Stimulated activated CD4-positive, alpha-beta T cell treated with anti-CD3 and anti-CD28 coated beads, Interleukin-4, amount 100 ng/mL, for 4 hours (primary cell): ENCODE results near the gene DOCK11.
A peak's percentile ranks its signal among the peaks of the same experiment; 100 is the strongest.
"Not testable (repeated sequence)": the region's sequence is repeated elsewhere in the genome, so short reads cannot be mapped to it uniquely, and the experiment has no call there.

ENCODE experiments used
- DNase-seq, 2 experiments: peaks; one replicate each; pipeline ENCODE4 v3.0.0-alpha.2; 2020

Gene DOCK11

DNA sequence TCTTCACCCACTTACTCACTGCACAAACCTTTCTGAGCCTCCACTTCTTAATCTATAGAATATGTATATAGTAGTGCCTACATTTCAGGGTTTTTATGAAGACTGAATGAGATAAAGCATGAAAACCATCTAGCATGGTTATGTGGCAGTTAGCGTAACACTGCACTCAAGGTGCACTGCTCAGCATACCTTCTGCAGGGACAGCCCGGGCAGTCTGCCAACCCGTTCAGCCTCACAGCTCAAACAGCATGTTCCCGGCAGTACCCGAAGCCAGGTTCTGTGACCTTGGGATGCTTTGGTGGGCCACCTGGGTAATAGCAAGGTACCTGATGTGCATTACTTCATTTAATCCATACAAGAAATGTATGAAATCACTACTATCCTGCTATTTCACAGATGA is 81.4 kb downstream of the DOCK11 start:
- DNase-seq: no peak

- DNase-seq: no peak
Measured at GRCh38 chrX:118579417-118579816, 83.8 kb downstream of the DOCK11 start.

- DNase-seq: not testable (repeated sequence)
Measured at GRCh38 chrX:118582926-118583325, 87.3 kb downstream of the DOCK11 start.

DNA sequence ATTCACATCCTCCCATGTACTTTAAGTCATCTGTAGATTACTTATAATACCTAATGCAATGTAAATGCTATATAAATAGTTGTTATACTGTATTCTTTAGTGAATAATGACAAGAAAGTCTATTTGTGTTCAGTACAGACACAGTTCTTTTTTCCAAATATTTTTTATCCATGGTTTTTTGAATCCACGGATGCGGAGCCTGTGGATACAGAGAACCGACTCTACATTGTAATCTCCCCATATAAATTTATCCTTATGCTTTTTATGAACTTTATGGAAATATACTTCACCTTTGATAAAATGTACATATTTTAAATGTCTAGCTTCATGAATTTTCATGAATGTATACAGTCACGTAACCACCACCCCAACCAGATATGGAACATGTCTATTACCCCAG is 88.2 kb downstream of the DOCK11 start:
- DNase-seq: no peak

- DNase-seq: no peak
Measured at GRCh38 chrX:118585296-118585695, 89.7 kb downstream of the DOCK11 start.

DNA sequence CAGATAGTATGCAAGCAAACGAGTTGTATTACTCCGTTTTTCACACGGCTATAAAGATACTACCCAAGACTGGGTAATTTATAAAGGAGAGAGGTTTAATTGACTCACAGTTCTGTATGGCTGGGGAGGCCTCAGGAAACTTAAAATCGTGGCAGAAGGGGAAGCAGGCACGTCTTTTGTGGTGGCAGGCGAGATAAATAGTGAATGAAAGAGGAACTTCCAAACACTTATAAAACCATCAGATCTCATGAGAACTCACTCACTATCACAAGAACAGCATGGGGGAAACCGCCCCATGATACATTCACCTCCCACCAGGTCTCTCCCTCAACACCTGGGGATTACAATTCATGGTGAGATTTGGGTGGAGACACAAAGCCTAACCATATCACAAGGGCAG is 90.6 kb downstream of the DOCK11 start:
- not testable (repeated sequence) for DNase-seq

DNA sequence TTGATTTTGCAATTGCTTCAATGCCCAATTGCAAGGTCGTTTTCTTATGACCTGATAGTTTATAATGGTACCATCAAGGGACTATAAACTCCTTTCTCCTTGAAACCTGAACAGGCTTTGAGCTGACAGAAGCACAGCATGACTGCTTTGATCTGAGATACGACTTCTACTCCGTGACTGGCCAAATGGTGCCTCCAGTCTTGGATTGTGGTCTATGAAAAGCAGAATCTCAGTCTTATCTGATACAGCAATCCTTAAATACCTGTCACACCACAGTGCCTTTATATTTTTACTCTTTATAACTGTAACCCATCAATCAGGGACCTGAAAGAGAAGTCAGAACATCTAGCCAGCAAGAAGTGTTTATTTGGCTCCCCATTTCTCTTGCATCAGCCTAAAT is 93.1 kb downstream of the DOCK11 start:
- DNase-seq: no peak

DNA sequence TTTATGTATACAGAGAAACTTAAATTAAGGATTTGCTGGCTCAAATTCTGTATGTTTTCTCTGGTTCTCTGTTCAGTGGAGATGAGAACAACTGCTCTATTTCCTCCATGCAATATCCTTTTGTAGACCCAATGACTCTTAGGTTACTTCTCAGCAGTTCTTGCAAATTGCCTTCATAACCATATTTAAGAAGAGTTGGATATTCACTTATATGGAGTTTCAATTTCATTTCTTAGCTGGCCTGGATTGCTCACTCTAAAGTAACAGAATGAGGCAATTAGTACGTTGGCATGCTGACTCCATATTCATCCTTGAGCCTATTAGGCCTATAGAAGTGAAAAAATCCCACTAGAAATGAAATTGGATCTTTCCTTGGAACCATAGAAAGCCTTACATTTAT is 93.6 kb downstream of the DOCK11 start:
- no peak for DNase-seq

- no peak for DNase-seq
Measured at GRCh38 chrX:118593407-118593806, 97.8 kb downstream of the DOCK11 start.

DNA sequence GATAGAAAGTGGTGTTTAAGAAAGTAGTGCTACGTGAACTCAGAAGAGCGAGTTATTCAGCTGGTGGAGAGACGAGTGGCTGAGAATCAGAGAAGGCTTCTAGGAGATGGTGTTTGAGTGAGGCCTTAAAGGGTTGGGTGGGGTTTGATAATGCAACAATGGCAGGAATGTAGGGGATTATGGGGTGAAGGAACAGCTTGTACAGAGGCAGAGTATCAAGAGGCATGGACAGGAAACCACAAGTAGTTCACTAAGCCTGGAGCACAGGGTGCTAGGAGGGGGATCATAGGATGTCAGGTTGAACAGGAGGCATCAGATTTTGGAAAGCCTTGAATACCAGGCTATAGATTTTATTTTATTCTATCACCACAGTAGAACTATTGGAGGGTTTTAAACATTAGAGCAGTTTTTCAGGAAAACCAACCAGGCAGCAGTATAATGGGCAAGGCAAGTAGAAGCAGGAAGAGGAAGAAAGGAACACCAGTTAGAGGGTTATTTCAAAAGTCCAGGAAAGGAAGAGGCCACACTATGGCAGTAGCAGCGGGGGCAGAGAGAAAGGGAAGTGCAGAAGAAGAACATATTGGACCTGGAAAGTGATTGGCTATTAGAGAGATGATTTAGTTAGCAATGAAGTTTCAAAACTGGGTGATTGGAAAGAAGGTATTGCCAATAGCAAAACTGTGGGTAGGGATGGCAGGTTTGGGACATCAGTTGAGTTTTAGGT is 99.2 kb downstream of the DOCK11 start:
- DNase-seq: no peak

- no peak for DNase-seq
Measured at GRCh38 chrX:118595501-118596042, 100.0 kb downstream of the DOCK11 start.

GRCh38 chrX:118596390-118596789 is 100.8 kb downstream of the DOCK11 start:
- DNase-seq: no peak

GRCh38 chrX:118603981-118604380 is 108.4 kb downstream of the DOCK11 start:
- peak; percentile 2 to 10 for DNase-seq

DNA sequence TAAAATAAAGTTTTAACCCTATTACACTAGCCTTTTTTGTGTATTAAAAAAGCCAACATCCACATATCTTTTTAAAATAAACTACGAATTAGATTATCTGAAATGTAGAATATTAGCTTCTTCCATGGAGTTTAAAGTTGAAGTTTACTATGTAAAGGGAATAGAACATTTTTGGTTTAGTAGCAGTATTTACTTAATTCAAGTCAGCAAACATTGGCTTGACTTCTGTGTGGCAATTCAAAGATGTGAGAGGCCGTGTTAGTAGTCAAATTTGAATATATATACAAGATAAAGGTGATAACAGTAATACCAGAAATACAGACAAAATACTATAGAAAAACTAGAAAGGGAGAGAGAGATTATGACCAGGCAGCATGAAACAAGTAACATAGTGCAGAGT is 116.7 kb downstream of the DOCK11 start:
- no peak for DNase-seq

GRCh38 chrX:118614150-118614549 is 118.5 kb downstream of the DOCK11 start:
- DNase-seq: no peak

- no peak for DNase-seq
Measured at GRCh38 chrX:118615141-118615540, 119.5 kb downstream of the DOCK11 start.

DNA sequence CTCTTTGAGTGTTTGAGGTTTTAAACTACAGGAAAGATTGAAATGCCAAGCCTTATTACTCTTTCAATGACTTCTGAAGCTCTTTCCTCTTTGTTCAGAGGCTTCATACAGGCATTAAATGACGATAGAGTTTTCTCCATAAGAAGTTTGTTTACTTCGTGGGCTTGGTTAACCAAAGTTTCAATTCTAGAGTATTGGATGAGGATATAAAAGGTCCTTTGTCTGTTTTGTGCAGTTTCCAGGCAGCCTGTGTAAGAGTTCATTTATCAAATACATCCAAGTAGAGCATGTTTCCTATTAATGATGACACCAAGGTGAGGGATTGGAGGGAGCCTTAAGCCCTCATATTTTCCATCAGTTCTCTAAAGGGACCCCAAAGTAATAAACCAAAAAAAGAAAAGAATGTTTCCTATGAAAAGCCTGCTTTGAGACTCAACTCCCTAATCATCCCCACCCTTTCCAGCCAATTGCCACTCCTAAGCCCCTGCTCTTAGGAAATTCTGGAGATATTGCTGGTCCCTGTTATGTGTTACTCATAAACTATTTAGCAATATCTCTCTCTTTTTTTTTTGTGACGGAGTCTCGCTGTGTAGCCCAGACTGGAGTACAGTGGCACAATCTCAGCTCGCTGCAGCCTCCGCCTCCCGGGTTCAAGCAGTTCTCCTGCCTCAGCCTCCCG is 125.6 kb downstream of the DOCK11 start:
- DNase-seq: no peak

DNA sequence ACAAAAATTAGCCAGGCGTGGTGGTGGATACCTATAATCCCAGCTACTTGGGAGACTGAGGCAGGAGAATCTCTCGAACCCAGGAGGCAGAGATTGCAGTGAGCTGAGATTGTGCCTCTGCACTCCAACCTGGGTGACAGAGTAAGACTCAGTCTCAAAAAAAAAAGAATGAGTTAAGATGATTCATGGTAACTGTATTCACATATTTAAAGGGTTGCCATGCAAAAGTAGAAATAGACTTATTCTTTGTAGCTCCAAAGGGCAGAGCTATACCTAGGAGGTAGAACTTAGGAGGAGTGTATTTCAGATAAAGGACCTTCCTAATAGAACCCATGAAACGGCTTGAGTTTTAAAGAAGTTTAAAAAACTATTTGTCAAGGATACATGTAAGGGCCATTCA is 127.4 kb downstream of the DOCK11 start:
- DNase-seq: no peak

GRCh38 chrX:118626346-118626745 is 130.7 kb downstream of the DOCK11 start:
- no peak for DNase-seq

- DNase-seq: no peak
Measured at GRCh38 chrX:118627084-118627758, 131.6 kb downstream of the DOCK11 start.

DNA sequence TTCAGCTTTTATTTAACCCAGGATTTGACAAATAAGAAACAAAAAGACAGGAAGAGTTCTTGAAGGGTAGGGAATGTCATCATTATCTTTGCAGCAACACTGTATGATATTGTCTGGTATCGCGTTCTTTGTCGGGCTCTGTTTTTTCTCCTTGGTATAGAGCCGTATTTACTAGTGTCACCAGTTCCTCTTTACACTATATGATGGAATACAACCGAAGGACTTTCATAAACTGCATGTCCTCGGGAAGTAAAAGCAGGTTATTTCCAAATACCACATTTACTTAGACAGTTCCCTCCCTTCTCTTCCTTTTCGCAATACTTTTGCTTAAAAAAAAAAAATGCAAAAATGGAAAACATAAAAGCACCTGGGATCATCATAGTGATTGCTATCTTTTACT is 135.2 kb downstream of the DOCK11 start:
- DNase-seq: no peak

DNA sequence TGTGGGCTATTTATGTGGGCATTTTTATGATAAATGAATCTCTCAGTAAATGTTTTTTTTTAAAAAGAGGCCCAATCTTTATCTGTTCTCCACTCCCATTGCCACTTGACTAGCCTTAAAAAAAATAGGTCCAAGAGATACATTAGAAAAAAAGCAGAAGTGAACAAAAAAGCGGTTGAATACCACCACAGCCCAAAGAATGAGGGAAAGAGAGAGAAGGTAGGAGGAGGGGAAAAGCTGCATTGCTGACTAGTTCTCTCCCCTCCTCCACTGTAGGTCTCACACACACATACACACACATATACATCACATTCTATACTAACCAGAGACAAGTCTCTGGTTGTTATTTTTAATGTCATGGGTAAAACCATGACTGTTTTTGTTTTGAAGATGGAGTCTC is 136.0 kb downstream of the DOCK11 start:
- DNase-seq: no peak

- DNase-seq: no peak
Measured at GRCh38 chrX:118632862-118633261, 137.2 kb downstream of the DOCK11 start.

- DNase-seq: no peak
Measured at GRCh38 chrX:118633530-118633929, 137.9 kb downstream of the DOCK11 start.
